Stimulated activated CD8-positive, alpha-beta memory T cell treated with anti-CD3 and anti-CD28 coated beads, Interleukin-15, amount 100 ng/mL, for 24 hours (primary cell): Measurements from ENCODE around the gene ZNF564.
A peak's percentile ranks its signal among the peaks of the same experiment; 100 is the strongest.
"Not testable (repeated sequence)": the region's sequence is repeated elsewhere in the genome, so short reads cannot be mapped to it uniquely, and the experiment has no call there.

Experiments
- DNase-seq: peaks from one replicate; pipeline ENCODE4 v3.0.0-alpha.2; 2020; ENCODE audit warnings: low read depth

ZNF564 gene

DNA sequence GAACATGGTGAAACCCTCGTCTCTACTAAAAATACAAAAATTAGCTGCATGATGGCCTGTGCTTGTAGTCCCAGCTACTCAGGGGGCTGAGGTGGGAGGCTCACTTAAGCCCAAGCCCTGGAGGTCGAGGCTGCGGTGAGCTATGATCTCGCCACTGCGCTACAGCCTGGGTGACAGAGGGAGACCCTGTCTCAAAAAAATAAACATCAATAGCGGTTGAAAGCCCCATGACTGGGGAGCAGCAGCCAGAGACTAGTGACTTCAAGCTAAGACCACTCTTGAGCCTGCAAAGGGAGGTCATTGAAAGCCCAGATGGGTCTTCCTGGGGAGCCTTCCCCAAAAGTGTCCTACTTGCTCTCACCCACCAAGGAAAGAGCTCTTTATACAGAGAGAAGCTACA, 54.8 kb downstream of the ZNF564 start:
- no peak for DNase-seq

DNA sequence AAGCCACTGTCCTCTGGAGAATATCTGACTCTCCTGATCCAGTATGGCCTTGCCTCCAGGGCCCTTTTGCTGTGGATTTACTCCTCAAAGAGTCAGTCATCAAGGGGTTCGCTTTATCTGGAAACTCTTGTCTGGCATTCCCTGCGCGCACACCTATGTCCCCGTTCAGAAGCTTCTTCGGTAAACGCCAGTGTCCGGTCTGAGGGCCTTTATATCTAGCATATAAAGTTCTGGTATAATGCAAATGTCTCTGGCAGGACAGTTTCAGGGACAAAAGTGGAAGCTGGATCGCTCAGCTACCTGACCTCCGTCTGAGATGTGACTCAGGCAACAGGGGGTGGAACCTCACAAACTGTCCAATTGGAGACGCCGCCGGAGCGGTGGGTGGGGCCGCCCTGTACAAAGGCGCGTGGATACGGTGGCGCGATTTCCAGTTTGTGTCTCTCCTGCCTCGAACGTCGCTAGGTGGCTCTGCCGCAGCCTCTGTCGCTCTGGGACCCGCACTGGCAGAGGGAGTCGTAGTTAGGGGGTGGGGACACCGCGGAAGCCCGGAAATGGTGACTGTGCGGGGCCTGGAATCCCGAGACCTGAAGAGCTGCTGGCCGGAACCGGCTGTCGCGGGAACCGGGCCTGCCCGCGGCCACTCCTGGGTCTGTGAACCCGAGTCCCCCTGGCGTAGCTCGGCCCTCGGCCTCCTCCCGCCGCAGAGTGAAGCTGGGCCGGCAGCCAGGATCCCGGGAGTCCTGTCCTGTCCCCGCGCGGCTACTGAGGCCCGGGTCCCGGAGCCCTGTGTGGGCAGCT, 56.1 kb downstream of the ZNF564 start:
- peak; percentile 65 for DNase-seq

DNA sequence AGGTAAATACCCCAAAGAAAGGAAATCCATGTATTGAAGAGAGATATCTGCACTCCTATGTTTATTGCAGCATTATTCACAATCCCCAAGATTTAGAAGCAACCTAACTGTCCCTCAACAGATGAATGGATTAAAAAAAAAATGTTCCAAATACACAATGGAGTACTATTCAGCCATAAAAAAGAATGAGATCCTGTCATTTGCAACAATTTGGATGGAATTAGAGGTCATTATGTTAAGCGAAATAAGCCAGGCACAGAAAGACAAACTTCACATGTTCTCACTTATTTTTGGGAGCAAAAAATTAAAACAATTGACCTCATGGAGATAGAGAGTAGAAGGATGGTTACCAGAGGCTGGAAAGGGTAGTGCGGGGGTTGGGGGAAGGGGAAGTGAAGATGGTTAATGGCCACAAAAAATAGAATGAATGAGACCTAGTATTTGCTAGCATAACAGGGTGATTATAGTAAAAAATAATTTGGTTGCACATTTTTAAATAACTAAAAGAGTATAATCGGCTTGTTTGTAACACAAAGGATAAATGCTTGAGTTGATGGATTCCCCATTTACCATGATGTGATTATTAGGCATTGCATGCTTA, 56.9 kb downstream of the ZNF564 start:
- no peak for DNase-seq

DNA sequence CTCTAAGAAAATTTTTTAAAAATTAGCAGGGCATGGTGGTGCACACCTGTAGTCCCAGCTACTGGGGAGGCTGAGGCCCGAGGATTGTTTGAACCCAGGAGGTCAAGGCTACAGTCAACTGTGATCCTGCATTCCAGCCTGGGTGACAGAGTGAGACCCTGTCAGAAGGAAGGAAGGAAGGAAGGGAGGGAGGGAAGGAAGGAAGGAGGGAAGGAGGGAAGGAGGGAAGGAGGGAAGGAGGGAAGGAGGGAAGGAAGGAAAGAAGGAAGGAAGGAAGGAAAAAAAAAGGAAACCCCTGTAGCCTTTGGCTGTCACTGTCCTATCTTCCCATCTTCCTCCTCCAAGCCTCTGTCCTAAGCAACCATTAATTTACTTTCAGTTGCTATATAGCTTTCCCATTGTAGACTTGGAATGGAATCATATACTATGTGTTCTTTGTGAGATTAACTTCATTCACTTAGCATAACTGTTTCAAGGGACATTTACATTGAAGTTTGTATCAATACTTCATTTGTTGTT, 65.0 kb downstream of the ZNF564 start:
- DNase-seq = not testable (repeated sequence)

DNA sequence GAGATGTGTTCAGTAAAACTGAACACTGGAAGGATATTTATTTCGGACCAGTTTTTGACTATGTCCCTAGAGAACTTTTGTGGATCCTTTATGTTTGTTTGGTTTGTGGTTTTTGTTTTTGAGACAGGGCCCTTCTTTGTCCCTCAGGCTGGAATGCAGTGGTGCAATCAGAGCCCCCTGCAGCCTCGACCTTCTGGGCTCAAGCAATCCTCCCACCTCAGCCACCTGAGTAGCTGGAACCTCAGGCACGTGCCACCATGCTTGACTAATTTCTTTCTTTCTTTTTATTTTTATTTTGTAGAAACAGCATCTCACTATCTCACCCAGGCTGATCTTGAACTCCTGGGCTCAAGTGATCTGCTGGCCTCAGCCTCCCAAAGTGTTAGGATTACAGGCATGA, 65.7 kb downstream of the ZNF564 start:
- DNase-seq = no peak

DNA sequence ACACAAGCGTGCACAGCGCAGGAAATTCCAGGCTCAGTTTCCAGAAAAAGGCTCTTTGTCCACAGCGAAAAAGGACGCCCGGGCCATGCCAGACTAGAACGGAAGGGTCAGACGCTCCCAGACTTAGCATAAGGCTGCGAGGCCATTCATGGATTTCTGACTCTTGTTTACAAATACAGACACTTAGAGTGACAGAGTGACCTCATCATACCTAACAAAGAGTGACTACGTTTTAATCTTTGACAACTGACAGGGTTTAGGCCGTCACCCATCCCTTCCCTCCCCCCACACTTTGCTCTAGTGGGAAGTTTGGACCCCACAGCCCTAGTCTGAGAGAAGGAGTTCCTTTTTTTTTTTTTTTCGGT, 66.2 kb downstream of the ZNF564 start:
- no peak for DNase-seq

GRCh38 chr19:12484371-12485051, 66.8 kb downstream of the ZNF564 start, which contains the start of gene ZNF709:
ZNF709 (minus strand) TSS chr19:12484816; CDS start chr19:12484657, 159 bp downstream.
- peak; percentile 63 for DNase-seq

DNA sequence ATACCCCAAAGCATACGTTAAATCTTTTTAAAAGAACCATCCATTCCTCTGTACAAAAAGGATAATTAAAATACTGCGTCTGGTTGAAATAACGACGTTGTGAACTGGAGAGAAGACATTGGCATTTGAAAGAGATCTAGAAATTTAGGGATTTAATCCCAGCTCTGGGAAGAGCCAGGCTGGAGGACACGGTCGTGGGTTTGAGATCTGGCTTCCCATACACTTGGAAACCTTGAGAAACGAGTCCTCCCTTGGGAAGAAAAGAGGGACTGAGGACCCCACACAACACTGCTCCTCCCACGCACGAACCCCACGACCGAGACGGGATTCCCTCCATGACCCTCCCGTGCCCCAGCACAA, 67.3 kb downstream of the ZNF564 start:
- DNase-seq = no peak

DNA sequence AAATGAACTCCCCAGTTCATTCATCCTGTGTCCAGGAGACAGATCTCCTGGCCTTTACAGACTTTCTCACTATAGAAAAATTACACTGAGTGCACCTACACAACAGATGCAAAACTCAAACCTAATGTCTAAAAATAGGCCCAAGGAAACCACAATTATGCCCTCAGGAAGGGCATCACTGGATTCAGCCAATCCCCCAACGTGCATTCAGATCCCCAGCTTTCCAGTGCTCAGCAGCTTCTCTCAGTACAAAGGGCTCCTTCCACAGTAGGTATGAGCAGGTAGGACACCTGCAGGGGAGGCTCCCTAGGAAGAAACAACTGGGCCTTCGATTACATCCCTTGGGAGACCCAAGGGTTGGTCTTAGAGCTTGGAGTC, 68.8 kb downstream of the ZNF564 start:
- DNase-seq = no peak

DNA sequence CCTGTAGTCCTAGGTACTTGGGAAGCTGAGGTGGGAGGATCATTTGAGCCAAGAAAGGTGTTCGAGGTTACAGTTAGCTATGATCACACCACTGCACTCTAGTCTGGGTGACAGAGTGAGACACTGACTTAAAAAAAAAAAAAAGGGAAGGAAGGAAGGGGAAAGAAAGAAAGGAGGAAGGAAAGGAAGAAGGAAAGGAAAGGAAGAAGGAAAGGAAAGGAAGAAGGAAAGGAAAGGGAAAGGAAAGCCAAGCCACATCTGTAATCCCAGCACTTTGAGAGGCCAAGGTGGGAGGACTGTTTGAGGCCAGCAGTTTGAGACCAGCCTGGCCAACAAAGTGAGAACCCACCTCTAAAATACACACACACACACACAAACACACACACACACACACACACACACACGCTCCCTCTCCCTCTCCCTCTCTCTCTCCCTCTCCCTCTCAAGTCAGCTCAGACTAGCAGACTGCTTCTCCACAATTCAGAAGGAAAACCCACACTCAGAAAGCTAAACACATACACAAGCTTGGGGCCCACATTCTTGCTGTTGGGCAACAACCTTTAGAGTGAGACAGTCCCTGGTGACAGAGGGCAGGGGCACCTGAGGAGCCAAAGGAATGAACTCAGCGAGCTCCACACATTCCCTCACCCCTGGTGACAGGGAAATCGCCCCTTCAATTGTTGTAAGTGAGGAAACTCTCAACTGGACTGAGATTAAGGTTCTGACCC, 69.3 kb downstream of the ZNF564 start:
- DNase-seq = no peak

- no peak for DNase-seq
Measured at GRCh38 chr19:12478234-12478941, 72.9 kb downstream of the ZNF564 start.
